ENCODE data around the gene RNPS1.

DNA sequence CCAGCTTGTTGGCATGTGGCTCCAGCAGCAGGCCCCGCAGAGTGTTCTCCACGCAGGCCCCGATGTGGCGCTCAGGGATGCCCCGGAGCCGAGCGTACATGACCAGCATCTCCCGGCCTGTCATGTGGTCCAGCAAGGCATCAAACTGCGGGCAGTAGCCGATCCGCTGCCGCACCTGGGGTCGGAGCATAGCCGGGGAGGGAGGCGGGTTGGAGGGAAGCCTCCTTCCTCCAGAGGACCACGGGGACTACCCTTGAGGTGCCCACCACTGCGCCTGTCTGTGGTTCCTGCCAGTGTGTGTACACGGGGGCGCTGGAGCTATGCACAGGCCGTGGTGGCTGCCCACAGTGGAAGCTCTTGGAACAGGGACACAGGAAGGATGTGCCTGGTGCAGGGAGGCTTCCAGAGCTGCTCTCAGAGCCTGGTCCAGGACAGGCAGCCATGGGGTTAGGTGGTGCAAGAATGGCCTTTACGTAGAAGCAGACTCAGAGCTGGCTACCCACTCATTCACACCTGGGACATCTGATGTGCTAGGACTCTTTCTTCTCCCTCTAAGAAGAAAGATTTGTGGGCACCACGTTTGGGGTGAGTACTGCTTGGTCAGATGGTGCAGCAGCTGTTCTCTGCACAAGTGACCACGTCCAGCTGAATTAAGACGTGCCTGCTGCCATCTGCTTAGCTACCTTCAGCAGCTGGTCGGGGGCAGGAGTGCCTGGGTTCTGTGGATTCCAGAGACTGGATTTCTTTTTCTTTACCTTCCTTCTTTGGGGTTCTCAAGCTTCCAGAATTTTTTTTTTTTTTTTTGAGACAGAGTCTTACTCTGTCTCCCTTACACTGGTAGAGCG is 11.3 kb upstream of the RNPS1 start:
- TF ChIP-seq, protein P1, sequence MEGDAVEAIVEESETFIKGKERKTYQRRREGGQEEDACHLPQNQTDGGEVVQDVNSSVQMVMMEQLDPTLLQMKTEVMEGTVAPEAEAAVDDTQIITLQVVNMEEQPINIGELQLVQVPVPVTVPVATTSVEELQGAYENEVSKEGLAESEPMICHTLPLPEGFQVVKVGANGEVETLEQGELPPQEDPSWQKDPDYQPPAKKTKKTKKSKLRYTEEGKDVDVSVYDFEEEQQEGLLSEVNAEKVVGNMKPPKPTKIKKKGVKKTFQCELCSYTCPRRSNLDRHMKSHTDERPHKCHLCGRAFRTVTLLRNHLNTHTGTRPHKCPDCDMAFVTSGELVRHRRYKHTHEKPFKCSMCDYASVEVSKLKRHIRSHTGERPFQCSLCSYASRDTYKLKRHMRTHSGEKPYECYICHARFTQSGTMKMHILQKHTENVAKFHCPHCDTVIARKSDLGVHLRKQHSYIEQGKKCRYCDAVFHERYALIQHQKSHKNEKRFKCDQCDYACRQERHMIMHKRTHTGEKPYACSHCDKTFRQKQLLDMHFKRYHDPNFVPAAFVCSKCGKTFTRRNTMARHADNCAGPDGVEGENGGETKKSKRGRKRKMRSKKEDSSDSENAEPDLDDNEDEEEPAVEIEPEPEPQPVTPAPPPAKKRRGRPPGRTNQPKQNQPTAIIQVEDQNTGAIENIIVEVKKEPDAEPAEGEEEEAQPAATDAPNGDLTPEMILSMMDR (IDR thresholded peaks at IDR 0.05): no peak
- TF ChIP-seq POLR2A (IDR thresholded peaks at IDR 0.05): no peak

Data from testis (tissue), 2 donors.